Caco-2 (cell line): ENCODE measurements around the gene MLYCD. TPM values are rescaled to one million over a fixed set of nuclear protein-coding genes. Genes with fewer than 3 reads are reported as not detected.
A peak's percentile ranks its signal among the peaks of the same experiment; 100 is the strongest.

ENCODE experiments used
- BruUV-seq: library from RNA; stranded (reverse); fragments of 400-500 nt; replicated peaks from 2 replicates; lab custom pipeline; 2021; lab: Mats Ljungman, UMichigan
- CTCF ChIA-PET: fragments of 300-600 bp; sonication (Branson Sonifier 250); formaldehyde crosslinking; loops from one replicate; lab custom pipeline; 2022; ENCODE audit warnings: antibody characterized with exemption; lab: Charles Lee
- POLR2A ChIA-PET: fragments of 300-600 bp; sonication (Branson Sonifier 250); formaldehyde crosslinking; loops from one replicate; lab custom pipeline; 2022; ENCODE audit warnings: antibody characterized with exemption; lab: Charles Lee
- DNase-seq, 2 experiments: peaks; one replicate each; pipeline versions ENCODE4 v3.0.0 to v3.0.0-alpha.2; 2020 to 2022
- H3K27me3 ChIP-seq: replicated peaks from 2 replicates; pipeline ENCODE4 v1.6.0; 2011; ENCODE audit warnings: low read length; ENCODE audit not compliant: control insufficient read depth, insufficient read depth
- H3K36me3 ChIP-seq: 2 replicates; pipeline ENCODE4 v1.5.1; 2011; ENCODE audit warnings: low read length; ENCODE audit not compliant: control insufficient read depth, insufficient read depth
- H3K4me1 ChIP-seq: fragments of 250-450 bp; sonication (Bioruptor Pico); 2 replicates; pipeline ENCODE4 v1.5.1; 2020; ENCODE audit warnings: mild to moderate bottlenecking
- H3K4me3 ChIP-seq: 2 replicates; pipeline ENCODE4 v1.5.1; 2011; ENCODE audit warnings: low read depth, mild to moderate bottlenecking, control low read depth, low read length
- H3K9me3 ChIP-seq: fragments of 250-450 bp; sonication (Bioruptor Pico); 2 replicates; pipeline ENCODE4 v1.5.1; 2020; ENCODE audit warnings: mild to moderate bottlenecking, moderate library complexity
- H3K27ac Mint-ChIP-seq: one replicate; pipeline ENCODE4 v1.8.0; 2022; ENCODE audit warnings: mixed read lengths; ENCODE audit not compliant: unreplicated experiment
- H3K27me3 Mint-ChIP-seq: one replicate; pipeline ENCODE4 v1.8.0; 2022; ENCODE audit warnings: mixed read lengths; ENCODE audit not compliant: insufficient read depth, unreplicated experiment
- H3K36me3 Mint-ChIP-seq: one replicate; pipeline ENCODE4 v1.8.0; 2022; ENCODE audit warnings: mild to moderate bottlenecking, mixed read lengths; ENCODE audit not compliant: insufficient read depth, unreplicated experiment
- H3K4me1 Mint-ChIP-seq: one replicate; pipeline ENCODE4 v1.8.0; 2022; ENCODE audit warnings: low read depth, mixed read lengths; ENCODE audit not compliant: unreplicated experiment
- H3K4me3 Mint-ChIP-seq: one replicate; pipeline ENCODE4 v1.8.0; 2022; ENCODE audit warnings: mild to moderate bottlenecking, moderate library complexity, mixed read lengths; ENCODE audit not compliant: unreplicated experiment
- H3K9me3 Mint-ChIP-seq: one replicate; pipeline ENCODE4 v1.8.0; 2022; ENCODE audit warnings: mixed read lengths; ENCODE audit not compliant: unreplicated experiment
- intact Hi-C: fragments of 100-400 bp; cut with micrococcal nuclease; formaldehyde crosslinking; loops from one replicate; pipeline ENCODE4 v1.10.0; 2022; ENCODE audit not compliant: unreplicated experiment
- total RNA-seq: library from RNA; stranded (reverse); gene quantifications from 2 replicates; pipeline ENCODE4 v1.2.3, GENCODE V29; 2022
- TF ChIP-seq, protein P1 (sequence below), 2 experiments: fragments of 200-600 bp in 1 of 2; IDR thresholded peaks; 1 replicate in 1 of 2; 2 replicates in 1 of 2; pipeline versions ENCODE4 v1.5.1 to v1.8.0; 2011 to 2022; ENCODE audit warnings: antibody characterized with exemption in 1 of 2, control low read depth in 1 of 2, inconsistent platforms in 1 of 2, low read depth in 1 of 2, low read length in 1 of 2, mild to moderate bottlenecking in 1 of 2, moderate library complexity in 1 of 2; ENCODE audit not compliant: insufficient read depth in 1 of 2, severe bottlenecking in 1 of 2, unreplicated experiment in 1 of 2

MLYCD gene
- total RNA-seq, 1 experiment from 2014 or later: 8.7 TPM

DNA sequence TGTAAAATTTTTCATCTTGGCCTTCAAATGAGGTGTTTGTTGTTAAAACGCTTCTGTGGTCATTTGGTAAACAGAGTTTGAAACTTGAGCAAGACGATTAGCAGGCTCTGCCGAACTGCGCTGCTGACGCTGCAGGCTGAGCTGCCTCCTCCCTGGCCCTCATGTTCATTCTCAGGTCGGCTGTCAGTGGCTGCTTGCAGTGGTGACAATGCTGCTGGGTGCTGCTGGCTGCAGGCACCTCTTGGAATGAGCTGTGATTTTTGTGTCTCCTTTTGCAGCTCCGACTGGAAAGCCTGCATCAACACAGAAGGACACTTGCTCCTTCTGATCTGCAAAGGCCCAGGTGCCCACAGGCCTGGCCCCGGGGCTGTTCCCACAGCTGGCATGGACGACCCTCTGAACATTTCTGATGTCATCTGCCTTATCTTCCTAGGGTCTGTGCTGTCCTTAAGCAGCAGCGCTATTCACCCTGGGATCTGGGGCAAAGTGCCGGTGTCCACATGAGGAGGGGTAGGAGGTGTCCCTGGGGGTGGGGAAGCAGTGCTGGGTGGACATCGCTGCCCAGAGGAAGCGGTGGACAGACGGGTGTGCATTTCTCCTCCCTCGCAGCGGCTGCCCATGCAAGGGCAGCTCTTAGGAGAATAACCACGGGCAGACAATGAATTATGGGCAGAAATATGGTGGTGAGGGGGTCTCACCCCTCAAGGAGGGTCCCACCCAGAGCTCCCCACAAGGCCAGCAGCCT is 31.1 kb downstream of the MLYCD start:
- H3K4me3 Mint-ChIP-seq: no peak overlapping the region
- ChIA-PET POLR2A (interaction anchor here (4.2 kb wide), 1 partner anchor 24 kb away, joined by 31 read pairs; the partner anchor contains the start of gene OSGIN1), CTCF (interaction anchor here (1.4 to 2.4 kb wide), 2 partner anchors 24 to 27 kb away, joined by 4 to 10 read pairs; partner anchors contain the start of gene OSGIN1)
- Histone ChIP-seq H3K4me1 (peaks cover 36% of the 10 kb centered on the region), H3K9me3 (no peaks in the 10 kb centered on the region), H3K27me3 (no peaks in the 10 kb centered on the region), H3K4me3 (no peak overlapping the region), H3K36me3 (no peaks in the 10 kb centered on the region)
- intact Hi-C loops: no loop called here
- TF ChIP-seq, protein P1, sequence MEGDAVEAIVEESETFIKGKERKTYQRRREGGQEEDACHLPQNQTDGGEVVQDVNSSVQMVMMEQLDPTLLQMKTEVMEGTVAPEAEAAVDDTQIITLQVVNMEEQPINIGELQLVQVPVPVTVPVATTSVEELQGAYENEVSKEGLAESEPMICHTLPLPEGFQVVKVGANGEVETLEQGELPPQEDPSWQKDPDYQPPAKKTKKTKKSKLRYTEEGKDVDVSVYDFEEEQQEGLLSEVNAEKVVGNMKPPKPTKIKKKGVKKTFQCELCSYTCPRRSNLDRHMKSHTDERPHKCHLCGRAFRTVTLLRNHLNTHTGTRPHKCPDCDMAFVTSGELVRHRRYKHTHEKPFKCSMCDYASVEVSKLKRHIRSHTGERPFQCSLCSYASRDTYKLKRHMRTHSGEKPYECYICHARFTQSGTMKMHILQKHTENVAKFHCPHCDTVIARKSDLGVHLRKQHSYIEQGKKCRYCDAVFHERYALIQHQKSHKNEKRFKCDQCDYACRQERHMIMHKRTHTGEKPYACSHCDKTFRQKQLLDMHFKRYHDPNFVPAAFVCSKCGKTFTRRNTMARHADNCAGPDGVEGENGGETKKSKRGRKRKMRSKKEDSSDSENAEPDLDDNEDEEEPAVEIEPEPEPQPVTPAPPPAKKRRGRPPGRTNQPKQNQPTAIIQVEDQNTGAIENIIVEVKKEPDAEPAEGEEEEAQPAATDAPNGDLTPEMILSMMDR (IDR thresholded peaks at IDR 0.05; ENCODE audit: insufficient read depth in 1 of 2, low read depth in 1 of 2, low read length in 1 of 2, severe bottlenecking in 1 of 2, unreplicated experiment in 1 of 2): no peak
- peak overlapping the region; percentile 53 for H3K27ac Mint-ChIP-seq
- H3K4me1 Mint-ChIP-seq: peaks cover 26% of the 10 kb centered on the region
- peaks cover 19% of the 10 kb centered on the region for H3K36me3 Mint-ChIP-seq
- DNase-seq: no peak
- no peaks in the 10 kb centered on the region for H3K9me3 Mint-ChIP-seq
- no TSS peak for BruUV-seq
- no peaks in the 10 kb centered on the region for H3K27me3 Mint-ChIP-seq

DNA sequence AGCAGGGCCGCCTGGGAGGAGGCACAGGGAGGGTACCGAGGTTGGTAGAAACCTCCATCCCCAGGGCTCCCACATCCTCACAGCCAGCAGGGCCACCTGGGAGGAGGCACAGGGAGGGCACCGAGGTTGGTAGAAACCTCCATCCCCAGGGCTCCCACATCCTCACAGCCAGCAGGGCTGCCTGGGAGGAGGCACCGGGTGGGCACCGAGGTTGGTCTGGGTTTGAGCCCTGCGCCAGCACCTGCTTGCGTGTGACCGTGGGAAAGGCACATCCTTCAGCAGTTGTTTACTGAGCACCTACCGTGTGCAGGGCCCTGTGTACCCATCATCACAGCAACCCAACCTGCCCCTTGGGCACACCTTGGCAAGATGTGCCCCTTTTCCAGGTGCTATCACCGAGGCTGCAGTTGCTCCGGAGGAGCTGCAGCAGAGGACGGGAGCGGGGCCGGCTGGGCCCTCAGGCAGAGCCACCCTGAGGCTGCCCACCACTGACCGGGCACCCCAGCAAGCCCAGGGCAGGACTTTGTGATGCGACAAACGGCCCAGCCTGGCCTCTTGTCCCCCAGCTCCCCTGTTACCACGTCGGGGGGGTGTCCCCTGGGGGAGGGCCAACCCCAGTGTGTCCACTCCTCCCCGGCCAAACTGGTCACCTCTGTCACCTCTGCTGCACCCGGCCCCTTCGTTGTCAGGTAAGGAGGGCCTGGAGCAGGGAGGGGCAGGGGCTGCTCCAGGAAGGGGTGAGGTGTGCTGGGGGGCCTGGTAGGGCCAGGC is 32.0 kb downstream of the MLYCD start:
- POLR2A ChIA-PET: interaction anchor here (0.9 kb wide), 1 partner anchor 17 kb away, joined by 3 read pairs; no protein-coding TSS in a partner anchor
- H3K27ac Mint-ChIP-seq: no peak overlapping the region
- no peaks in the 10 kb centered on the region for H3K27me3 Mint-ChIP-seq
- Histone ChIP-seq H3K4me3 (no peak overlapping the region), H3K9me3 (no peaks in the 10 kb centered on the region), H3K36me3 (no peaks in the 10 kb centered on the region), H3K27me3 (no peaks in the 10 kb centered on the region), H3K4me1 (peaks cover 36% of the 10 kb centered on the region)
- no peak overlapping the region for H3K4me3 Mint-ChIP-seq
- BruUV-seq: no TSS peak
- intact Hi-C loops: no loop called here
- H3K9me3 Mint-ChIP-seq: no peaks in the 10 kb centered on the region
- TF ChIP-seq, protein P1 (IDR thresholded peaks at IDR 0.05; ENCODE audit: insufficient read depth in 1 of 2, low read depth in 1 of 2, low read length in 1 of 2, severe bottlenecking in 1 of 2, unreplicated experiment in 1 of 2): no peak
- DNase-seq: peak in 1 of 2 experiments; percentile 22
- H3K36me3 Mint-ChIP-seq: peaks cover 25% of the 10 kb centered on the region
- CTCF ChIA-PET: interaction anchor here (1.2 to 2.4 kb wide), 2 partner anchors 23 to 42 kb away, joined by 3 to 10 read pairs; partner anchors contain the start of gene OSGIN1
- peaks cover 26% of the 10 kb centered on the region for H3K4me1 Mint-ChIP-seq

DNA sequence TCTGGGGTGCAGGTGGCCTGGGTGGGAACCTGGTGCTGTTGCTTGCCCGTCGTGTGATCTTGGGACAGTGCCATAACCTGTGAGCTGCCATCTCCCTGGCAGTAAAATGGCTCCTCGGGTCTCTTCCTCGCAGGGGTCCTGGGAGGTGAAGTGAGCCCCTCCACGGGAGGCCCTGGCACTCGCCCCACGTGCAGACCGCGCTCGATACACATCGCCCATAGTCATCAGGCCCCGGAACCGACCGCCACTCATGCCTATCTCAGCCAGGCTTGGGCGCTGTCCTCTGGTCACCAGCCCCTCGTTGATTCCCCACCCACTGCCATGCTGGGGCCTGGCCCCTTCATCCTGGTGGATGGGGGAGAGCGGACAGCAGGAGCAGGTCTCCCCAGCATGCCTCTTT is 32.6 kb downstream of the MLYCD start:
- Histone ChIP-seq H3K4me3 (no peak overlapping the region), H3K36me3 (no peaks in the 10 kb centered on the region), H3K9me3 (no peaks in the 10 kb centered on the region), H3K27me3 (no peaks in the 10 kb centered on the region), H3K4me1 (peaks cover 32% of the 10 kb centered on the region)
- Mint-ChIP-seq H3K4me3 (no peak overlapping the region), H3K4me1 (peaks cover 23% of the 10 kb centered on the region), H3K9me3 (no peaks in the 10 kb centered on the region), H3K27ac (no peak overlapping the region), H3K27me3 (no peaks in the 10 kb centered on the region), H3K36me3 (peaks cover 27% of the 10 kb centered on the region)
- ChIA-PET POLR2A (interaction anchor here (0.9 kb wide), 1 partner anchor 16 kb away, joined by 3 read pairs; no protein-coding TSS in a partner anchor), CTCF (interaction anchor here (1.2 kb wide), 1 partner anchor 43 kb away, joined by 3 read pairs; no protein-coding TSS in a partner anchor)
- BruUV-seq: no TSS peak
- DNase-seq: no peak
- intact Hi-C loops: no loop called here
- TF ChIP-seq, protein P1 (IDR thresholded peaks at IDR 0.05; ENCODE audit: insufficient read depth in 1 of 2, low read depth in 1 of 2, low read length in 1 of 2, severe bottlenecking in 1 of 2, unreplicated experiment in 1 of 2): no peak
